ENCODE data around the gene AQP2.

- TF ChIP-seq CTCF (IDR thresholded peaks at IDR 0.05), result no peak
- no peak for TF ChIP-seq SIN3A (IDR thresholded peaks at IDR 0.05; ENCODE audit: borderline replicate concordance, insufficient read depth, low read depth, low read length)
- no peak for TF ChIP-seq TCF7L2 (IDR thresholded peaks at IDR 0.05; ENCODE audit: low read depth, low read length)
Measured at GRCh38 chr12:49934505-49934904, 16.0 kb upstream of the AQP2 start.

All from Panc1 (cell line).